Activated CD8-positive, alpha-beta memory T cell treated with anti-CD3 and anti-CD28 coated beads, Interleukin-2, amount 50 U/mL, for 1 hour (primary cell): ENCODE data around the gene KCNQ1OT1.

ENCODE experiments used
- DNase-seq: peaks from one replicate; pipeline ENCODE4 v3.0.0-alpha.2; 2020; ENCODE audit errors: extremely low read depth

Gene KCNQ1OT1

DNA sequence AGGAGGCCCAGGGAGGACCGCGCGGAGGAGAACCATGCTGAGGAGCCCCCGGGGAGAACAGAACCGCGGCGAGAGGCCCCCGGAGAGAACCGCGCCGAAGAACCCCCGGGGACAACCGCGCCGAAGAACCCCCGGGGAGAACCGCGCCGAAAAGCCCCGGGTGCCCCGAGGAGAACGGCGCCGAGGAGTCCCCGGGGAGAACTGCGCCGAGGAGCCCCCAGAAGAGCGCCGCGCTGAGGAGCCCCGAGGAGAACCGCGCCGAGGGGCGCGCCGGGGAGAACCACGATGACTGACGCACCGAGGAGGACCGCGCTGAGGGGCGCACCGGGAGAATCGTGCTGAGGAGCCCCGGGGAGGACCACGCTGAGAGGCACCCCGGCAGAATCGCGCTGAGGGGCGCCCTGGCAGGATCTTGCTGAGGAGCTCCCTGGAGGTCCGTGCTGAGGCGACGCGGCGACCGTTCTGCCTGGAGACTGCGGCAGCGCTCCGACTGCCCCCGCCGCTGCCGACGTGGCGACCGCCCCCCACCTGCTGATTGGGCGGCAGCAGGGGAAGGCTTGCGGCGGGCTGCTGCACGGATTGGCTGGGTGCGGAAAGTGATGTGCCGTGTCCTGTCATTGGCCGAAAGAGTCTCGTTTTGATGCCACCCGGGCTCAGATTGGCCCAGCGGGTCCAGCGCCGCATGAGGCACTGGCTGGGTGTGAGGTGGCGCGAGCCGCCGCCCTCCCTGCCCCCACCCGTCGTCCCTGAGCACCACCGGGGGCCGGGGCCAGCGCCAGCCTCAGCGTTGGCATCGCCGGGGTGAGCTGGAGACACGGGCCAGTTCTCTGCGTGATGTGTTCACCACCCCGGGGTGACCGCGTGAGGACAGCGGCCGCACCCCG, at the start of gene KCNQ1OT1:
KCNQ1OT1 (minus strand) TSS at position 464 of the 884 bp plus-strand sequence.
- peak; percentile 57 for DNase-seq

DNA sequence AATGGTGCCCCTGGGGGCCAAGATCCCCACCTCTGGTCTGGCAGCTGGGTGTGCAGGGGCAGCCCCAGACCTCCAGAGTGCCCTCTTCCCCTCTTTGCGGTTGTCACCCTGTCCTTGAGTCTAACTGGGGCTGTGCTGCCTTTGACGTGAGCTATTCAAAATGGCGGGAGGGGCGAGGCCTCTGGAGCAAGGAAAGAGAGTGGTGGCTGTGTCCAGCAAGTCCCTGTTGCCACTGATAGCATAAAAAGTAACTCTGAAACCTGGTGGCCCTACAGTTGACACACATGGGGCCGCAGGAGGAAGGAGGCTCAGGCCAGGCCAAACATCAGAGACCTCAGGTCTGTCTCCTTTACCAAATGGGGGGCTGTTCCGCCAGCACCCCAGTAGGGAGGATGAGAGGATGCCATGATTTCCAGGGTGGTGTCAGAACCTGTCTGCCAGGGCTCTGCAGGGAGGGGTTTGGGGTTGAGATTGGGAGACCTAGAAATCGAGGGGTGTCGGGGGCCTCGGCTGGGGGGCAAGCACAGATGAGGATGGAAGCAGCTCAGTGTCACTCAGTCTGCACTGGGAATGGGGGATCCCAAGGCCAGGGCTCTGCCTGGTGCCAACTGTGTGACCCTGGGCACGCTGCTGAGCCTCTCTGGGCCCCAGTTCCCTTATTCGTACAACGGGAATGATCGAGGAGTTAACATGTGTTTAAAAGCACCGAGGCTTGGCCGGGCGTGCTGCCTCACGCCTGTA, 49.2 kb upstream of the KCNQ1OT1 start:
- no peak for DNase-seq

- DNase-seq: no peak
Measured at GRCh38 chr11:2748061-2748813, 48.4 kb upstream of the KCNQ1OT1 start.

GRCh38 chr11:2747248-2748027, 47.6 kb upstream of the KCNQ1OT1 start:
- no peak for DNase-seq

DNA sequence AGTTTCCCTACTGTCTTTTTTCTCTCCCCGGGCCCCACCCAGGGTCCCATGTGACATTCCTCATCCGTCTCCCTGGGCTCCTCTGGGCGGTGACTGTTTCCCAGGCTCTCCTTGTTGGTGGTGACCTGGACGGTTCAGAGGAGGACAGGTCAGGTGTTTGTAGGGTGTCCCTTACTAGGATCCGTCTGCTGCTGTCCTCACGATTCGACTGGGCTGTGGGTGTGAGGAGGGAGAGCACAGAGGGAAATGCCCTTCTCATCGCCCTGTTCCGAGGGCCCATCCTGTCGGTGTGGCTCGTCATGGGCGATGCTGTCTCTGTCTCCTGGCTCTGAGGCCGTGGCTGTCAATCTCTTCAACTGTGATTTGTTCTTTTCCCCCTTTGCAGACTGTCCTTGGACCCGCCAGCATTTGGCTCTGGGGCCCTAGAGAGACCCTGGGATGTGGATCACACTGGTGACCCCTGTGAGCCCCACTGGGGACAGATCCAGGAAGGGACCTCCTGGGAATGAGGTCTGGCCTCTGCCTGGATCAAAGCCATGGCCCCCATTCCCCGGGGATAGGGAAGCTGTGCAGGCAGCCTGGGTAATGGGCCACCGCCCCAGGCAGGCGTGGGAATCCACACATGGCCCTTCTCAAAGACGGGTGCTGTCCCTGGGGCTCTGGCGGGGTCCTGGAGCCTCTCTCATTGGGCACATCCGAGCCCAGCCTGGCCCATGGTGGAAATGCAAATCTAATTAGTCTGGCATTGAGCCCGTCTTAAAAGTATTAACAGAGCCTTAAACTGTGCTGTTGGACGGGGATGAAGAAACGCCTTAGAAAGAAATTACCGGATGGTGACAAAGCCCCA, 46.8 kb upstream of the KCNQ1OT1 start:
- DNase-seq: no peak

DNA sequence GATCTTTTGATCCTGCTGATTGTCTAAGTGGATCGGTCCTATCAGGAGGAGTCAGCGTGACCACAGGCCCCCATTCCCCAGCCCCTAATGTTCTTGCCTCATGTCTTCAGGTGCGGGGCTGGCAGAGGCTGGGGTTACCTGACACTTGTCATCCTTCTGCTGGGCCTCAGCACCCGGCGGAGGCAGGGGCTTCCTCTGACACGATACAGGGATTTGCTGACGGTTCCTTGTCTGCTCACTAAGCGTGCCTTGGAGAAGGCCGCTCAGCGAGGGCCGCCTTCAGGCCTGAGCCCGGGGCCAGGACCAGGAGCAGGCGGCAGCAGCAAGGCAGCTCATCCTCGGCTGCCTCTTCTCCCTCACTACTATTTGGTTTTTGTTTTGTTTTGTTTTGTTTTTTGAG, 45.7 kb upstream of the KCNQ1OT1 start:
- no peak for DNase-seq

GRCh38 chr11:2744166-2744565, 44.4 kb upstream of the KCNQ1OT1 start:
- no peak for DNase-seq

DNA sequence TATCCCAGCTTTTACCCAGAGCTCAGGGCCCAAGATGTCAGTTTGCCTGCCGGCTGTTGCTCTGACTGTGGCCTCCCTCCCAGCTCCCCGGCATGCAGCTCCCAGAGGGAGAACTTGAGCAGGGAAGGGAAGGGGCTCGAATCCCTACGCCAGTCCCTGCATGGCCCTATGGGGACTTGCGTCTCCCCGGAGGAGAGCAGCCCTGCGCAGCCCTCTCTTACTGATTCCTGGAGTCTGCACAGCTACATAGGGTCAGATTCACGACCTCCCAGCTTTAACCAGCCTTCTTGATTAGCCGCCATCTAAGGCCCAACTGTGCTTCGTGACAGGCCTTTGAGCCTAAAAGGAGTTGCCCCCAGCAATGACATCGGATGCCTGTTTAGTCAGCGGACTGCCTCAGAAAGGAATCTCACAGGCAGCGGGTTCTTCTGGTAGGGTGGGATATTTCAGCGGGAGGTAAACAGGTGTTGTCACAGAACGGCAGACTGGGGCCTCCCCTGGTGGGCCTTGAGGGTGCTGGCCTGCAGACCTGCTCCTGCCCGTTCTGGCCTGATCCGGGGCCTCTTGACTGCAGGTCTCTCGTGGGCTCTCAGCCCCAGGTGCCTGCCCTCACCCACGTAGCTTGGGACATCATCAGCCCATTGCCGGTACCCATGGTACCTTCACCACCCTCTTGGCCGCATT, 43.8 kb upstream of the KCNQ1OT1 start:
- DNase-seq: no peak

DNA sequence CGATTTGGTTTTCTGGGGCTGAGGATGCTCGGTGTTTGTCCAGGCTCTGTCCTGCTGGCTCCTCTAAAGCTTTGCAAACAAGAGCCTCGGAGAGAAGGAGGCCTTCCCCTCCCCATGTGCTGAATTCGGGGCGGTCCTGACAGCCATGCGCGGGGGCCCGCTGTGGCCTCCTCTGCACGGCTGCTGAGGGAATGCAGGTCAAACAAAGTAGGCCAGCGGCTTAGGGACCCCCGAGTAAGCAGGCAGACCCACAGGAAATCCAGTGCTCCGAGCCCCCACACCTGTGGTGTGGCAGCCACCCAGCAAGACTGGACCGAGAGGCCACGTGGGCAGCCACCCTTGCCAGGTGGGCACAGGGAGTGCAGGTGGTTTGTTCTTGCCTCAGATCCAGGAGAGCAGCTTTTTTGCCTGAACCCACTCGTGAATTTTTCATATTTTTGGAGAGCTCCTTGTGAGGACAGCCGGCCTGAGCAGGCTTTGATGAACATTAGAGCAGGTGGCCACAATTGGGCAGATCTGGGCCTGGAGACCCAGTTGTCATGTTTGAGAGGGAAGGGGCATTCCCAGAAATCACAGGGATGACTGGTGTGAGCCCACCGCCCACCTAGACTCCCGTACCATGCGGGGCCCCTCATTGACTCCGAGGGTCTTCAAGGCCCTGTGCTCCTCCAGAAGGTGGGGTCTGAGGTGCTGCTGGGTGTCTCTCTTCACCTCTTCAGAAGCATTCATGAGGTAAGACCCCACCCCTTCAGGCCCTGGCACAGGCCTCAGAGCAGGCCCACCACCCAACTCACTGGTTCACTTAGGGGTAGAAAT, 43.0 kb upstream of the KCNQ1OT1 start:
- DNase-seq: no peak

- DNase-seq: no peak
Measured at GRCh38 chr11:2742201-2742600, 42.4 kb upstream of the KCNQ1OT1 start.

DNA sequence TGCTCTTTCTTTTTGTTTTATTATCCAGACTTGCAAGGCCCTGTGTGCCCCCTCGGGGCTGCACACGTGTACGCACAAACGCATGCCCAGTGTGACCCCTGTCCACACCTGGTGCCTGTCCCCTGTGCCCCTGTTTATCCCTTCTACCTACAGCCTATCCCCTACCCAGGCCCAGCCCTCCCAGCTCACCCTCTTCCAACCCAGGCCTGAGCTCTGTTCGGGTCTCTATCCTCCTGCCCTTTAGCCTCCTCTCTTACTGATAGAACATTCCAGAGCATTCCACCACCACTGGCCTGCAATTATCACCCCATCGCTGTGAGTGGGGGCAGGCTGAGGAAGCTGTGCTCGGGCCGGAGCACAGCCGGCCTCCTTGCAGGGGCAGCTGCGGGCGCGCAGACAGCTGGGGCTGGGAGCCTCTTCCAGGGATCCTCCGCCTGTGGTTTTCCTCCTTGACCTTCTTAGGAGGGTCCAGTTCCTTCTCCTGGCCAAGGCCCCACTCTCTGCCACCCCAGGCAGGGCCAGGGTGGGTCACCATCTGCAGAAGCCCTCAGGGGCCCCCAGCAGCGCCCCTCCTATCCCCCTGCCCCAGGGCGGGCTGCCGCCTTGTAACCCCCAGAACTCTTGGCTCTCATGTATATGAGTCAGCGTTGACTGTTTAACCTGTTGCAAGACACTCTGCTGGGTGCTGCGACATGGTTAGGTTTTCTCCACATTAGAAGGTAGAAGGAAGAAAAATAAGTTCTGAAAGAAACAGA, 41.8 kb upstream of the KCNQ1OT1 start:
- no peak for DNase-seq

DNA sequence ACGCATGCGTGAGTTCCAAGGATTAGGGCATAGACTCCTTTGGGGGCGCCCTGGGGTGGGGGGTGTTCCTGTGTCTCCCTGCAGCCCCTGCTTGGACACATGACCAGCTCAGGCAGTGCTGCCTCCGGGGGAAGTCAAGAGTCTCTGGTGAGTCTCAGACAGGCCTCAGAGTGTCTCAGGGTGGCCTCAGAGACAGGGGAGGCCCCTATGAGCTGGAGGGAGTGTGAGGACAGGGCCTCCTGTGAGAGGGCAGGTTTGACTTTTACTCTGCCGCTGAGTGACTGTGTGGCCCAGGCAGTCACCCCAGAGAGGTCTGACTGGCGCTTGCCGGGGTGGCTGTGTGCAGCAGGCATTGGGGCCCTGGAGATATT, 41.2 kb upstream of the KCNQ1OT1 start:
- DNase-seq: no peak

DNA sequence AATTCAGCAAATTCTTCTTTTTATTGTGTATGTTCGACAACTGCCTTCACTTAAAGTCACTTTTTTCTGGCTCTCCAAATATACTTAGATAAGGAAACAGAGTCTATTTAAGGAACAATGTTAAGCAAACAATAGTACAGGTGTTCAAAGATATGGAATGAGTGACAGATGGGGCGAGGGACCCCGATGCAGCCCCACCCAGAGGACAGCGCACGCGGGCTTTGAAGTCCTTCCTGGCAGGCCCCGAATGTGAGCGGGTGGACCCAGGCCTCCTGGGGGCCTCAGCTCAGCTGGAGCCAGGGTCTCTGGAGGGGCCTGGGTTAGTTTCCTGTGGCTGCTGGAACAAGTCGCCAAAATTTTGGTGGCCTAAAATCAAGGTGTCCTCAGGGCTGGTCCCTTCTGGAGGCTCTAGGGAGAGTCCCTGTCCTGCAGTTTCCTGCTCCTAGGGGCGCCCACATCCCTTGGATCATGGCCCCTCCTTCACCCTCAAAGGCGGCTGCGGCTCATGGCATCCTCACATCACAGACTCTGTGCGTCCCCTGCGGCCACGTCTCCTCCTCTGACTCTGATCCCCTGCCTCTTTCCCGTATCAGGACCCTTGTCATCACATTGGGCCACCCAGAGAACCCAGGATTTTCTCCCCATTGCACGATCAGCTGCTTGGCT, 40.6 kb upstream of the KCNQ1OT1 start:
- no peak for DNase-seq

- no peak for DNase-seq
Measured at GRCh38 chr11:2739531-2740274, 39.9 kb upstream of the KCNQ1OT1 start.

GRCh38 chr11:2738551-2739431, 39.0 kb upstream of the KCNQ1OT1 start:
- DNase-seq: no peak

GRCh38 chr11:2737866-2738265, 38.1 kb upstream of the KCNQ1OT1 start:
- no peak for DNase-seq
